K562 (cell line): Measurements from ENCODE around the gene GLRX. TPM values are rescaled to one million over a fixed set of nuclear protein-coding genes. Genes with fewer than 3 reads are reported as not detected.
"Not testable (repeated sequence)": the region's sequence is repeated elsewhere in the genome, so short reads cannot be mapped to it uniquely, and the experiment has no call there.

Experiments
- ATAC-seq: fragments of 200-7000 bp; cut with Tn5 transposase; 3 replicates; pipeline ENCODE4 v1.9.1; 2020; ENCODE audit warnings: moderate library complexity
- BruUV-seq: library from RNA; stranded (reverse); fragments of 400-500 nt; replicated peaks from 2 replicates; lab custom pipeline; 2021; lab: Mats Ljungman, UMichigan
- CTCF ChIA-PET: fragments of 300-600 bp; formaldehyde crosslinking; extraction: SDS; loops from one replicate; lab custom pipeline; 2021; ENCODE audit warnings: low intra/inter-chr PET ratio; lab: Yijun Ruan, JAX
- POLR2A ChIA-PET: fragments of 300-600, 350-650 bp; sonication (Branson Sonifier 250); formaldehyde crosslinking; extraction: SDS; loops from one replicate; lab custom pipeline; 2021; ENCODE audit warnings: antibody characterized with exemption, inconsistent platforms; lab: Yijun Ruan, JAX
- DNase-seq, 4 experiments: peaks; one replicate each; pipeline versions ENCODE4 v3.0.0 to v3.0.0-alpha.2; 2011 to 2018; ENCODE audit warnings: low spot score in 3 of 4, mixed read lengths in 3 of 4; ENCODE audit errors: extremely low read depth in 1 of 4
- FAIRE-seq: peaks from 2 replicates; lab custom pipeline; 2011; peaks lifted over from hg19 to GRCh38; lab: Jason Lieb, UNC
- H2AFZ ChIP-seq: 2 replicates; pipeline ENCODE4 v1.6.0; 2011; ENCODE audit warnings: low read depth, low read length, control low read depth, inconsistent platforms
- H3K27ac ChIP-seq: fragments of 200-600 bp; 3 replicates; pipeline ENCODE4 v1.8.0; 2011; ENCODE audit warnings: low read depth, mild to moderate bottlenecking, control low read depth, inconsistent platforms, low read length, moderate library complexity, mixed read lengths; ENCODE audit errors: extremely low read depth
- H3K27me3 ChIP-seq, 2 experiments: fragments of 300-600 bp in 1 of 2; 2 replicates in 1 of 2; 3 replicates in 1 of 2; pipeline versions ENCODE4 v1.6.0 to v1.8.0; 2011; ENCODE audit warnings: inconsistent platforms in 2 of 2, low read length in 2 of 2, mild to moderate bottlenecking in 1 of 2, mixed read lengths in 1 of 2, moderate library complexity in 1 of 2; ENCODE audit not compliant: control insufficient read depth in 2 of 2, insufficient read depth in 2 of 2
- H3K36me3 ChIP-seq: fragments of 300-600 bp; 3 replicates; pipeline ENCODE4 v1.8.0; 2011; ENCODE audit warnings: mild to moderate bottlenecking, low read length, inconsistent platforms; ENCODE audit not compliant: control insufficient read depth, insufficient read depth
- H3K4me1 ChIP-seq, 2 experiments: fragments of 200-600 bp in 1 of 2; replicated peaks in 1 of 2; 2 replicates in 1 of 2; 3 replicates in 1 of 2; pipeline versions ENCODE4 v1.5.1 to v1.8.0; 2011; ENCODE audit warnings: inconsistent platforms in 2 of 2, low read length in 2 of 2, mild to moderate bottlenecking in 1 of 2, mixed read lengths in 1 of 2, moderate library complexity in 1 of 2; ENCODE audit not compliant: control insufficient read depth in 2 of 2, insufficient read depth in 2 of 2
- H3K4me2 ChIP-seq: 2 replicates; pipeline ENCODE4 v1.6.1; 2011; ENCODE audit warnings: low read length, control low read depth, inconsistent platforms, mixed read lengths; ENCODE audit not compliant: insufficient read depth
- H3K4me3 ChIP-seq: fragments of 200-600 bp; sonication (generic), shearing (Covaris generic); 2 replicates; pipeline ENCODE4 v1.5.1; 2016; ENCODE audit warnings: control low read depth, inconsistent platforms
- H3K79me2 ChIP-seq: fragments of 200-600 bp; 3 replicates; pipeline ENCODE4 v1.8.0; 2011; ENCODE audit warnings: low read length, inconsistent platforms; ENCODE audit not compliant: control insufficient read depth, insufficient read depth
- H3K9ac ChIP-seq, 2 experiments: 2 replicates each; pipeline versions ENCODE4 v1.6.0 to v1.6.1; 2011; ENCODE audit warnings: low read depth in 2 of 2, low read length in 2 of 2, control low read depth in 1 of 2, inconsistent platforms in 1 of 2, mild to moderate bottlenecking in 1 of 2, mixed read lengths in 1 of 2; ENCODE audit not compliant: insufficient read depth in 1 of 2
- H3K9me1 ChIP-seq: one replicate; pipeline ENCODE4 v1.6.0; 2011; ENCODE audit warnings: inconsistent platforms, mild to moderate bottlenecking, low read length, moderate library complexity; ENCODE audit not compliant: control insufficient read depth, insufficient read depth
- H3K9me3 ChIP-seq: replicated peaks from 2 replicates; pipeline ENCODE4 v1.5.1; 2011; ENCODE audit warnings: low read depth, low read length, inconsistent platforms; ENCODE audit not compliant: control insufficient read depth, insufficient read depth
- H4K20me1 ChIP-seq: replicated peaks from 2 replicates; pipeline ENCODE4 v1.6.1; 2011; ENCODE audit warnings: low read length, inconsistent platforms, mixed read lengths; ENCODE audit not compliant: control insufficient read depth, insufficient read depth
- DNMT1 ChIP-seq: fragments of 450-650 bp; IDR thresholded peaks from 2 replicates; pipeline ENCODE4 v1.6.1; 2016; ENCODE audit warnings: antibody characterized with exemption, mild to moderate bottlenecking
- FOXK1 ChIP-seq: sonication (generic); formaldehyde crosslinking; IDR thresholded peaks from 2 replicates; pipeline ENCODE4 v1.8.0; 2022; ENCODE audit warnings: missing genetic modification reagents, mild to moderate bottlenecking, borderline replicate concordance
- HMG20B ChIP-seq: fragments of 250-450 bp; sonication (Bioruptor Pico); IDR thresholded peaks from 2 replicates; pipeline ENCODE4 v1.5.0; 2021; ENCODE audit warnings: mild to moderate bottlenecking
- ZBED1 ChIP-seq: IDR thresholded peaks from 2 replicates; pipeline ENCODE4 v1.6.1; 2014
- ZC3H11A ChIP-seq: IDR thresholded peaks from 2 replicates; pipeline ENCODE4 v1.6.1; 2012; ENCODE audit warnings: low read depth, low read length, improper control_type of control experiment
- WGBS: fragments of 100-300 bp; shearing (Covaris generic); methylation state at CpG from one replicate; pipeline ENCODE4 v1.1.6; 2016; ENCODE audit warnings: low coverage, mixed read lengths; ENCODE audit not compliant: insufficient coverage; ENCODE audit errors: missing lambda C conversion rate; 5-methylcytosine and 5-hydroxymethylcytosine counted together
- in situ Hi-C: fragments of 300-500 bp; cut with MboI; formaldehyde crosslinking; loops from 4 replicates; pipeline ENCODE4 v1.15.0; 2018; ENCODE audit warnings: inconsistent platforms, mixed read lengths
- intact Hi-C: fragments of 100-400 bp; cut with micrococcal nuclease; formaldehyde crosslinking; loops from 2 replicates; pipeline ENCODE4 v1.14.2; 2022
- polyA plus RNA-seq, 8 experiments: library from polyadenylated mRNA; depleted of rRNA in 4 of 8; stranded (reverse) in 5 of 8; unstranded in 3 of 8; fragments of >200 nt; fragmentation: Nextera tagmentation in 2 of 8; fragmentation: Illumina TruSeq in 1 of 8; extraction: Ambion mirVana in 2 of 8; extraction: Trizol in 1 of 8; gene quantifications; 2 replicates each; pipeline versions ENCODE4 v1.2.1 to v1.2.3, GENCODE V29; 2011 to 2014; ENCODE audit warnings: inconsistent platforms in 1 of 8, missing spikeins in 1 of 8
- total RNA-seq, 7 experiments: library from RNA; depleted of rRNA in 6 of 7; stranded (reverse); fragments of >200 nt in 6 of 7; fragmentation: Illumina TruSeq in 2 of 7; extraction: Trizol in 2 of 7; gene quantifications; 2 replicates each; pipeline versions ENCODE4 v1.2.1 to v1.2.3, GENCODE V29; 2011 to 2021; ENCODE audit warnings: low replicate concordance in 1 of 7

Gene GLRX
- total and polyA plus RNA-seq, 9 of the 15 experiments (the other 6 are each of a cell fraction or from before 2014, with no cell fraction given) = 2.3 to 11.2 (median 4.6) TPM

- TF ChIP-seq HMG20B (no peak), ZC3H11A (no peak), FOXK1 (no peak)
These were observed 31.0 kb upstream of the GLRX start (continued) for GRCh38 chr5:95853490-95853889.

DNA sequence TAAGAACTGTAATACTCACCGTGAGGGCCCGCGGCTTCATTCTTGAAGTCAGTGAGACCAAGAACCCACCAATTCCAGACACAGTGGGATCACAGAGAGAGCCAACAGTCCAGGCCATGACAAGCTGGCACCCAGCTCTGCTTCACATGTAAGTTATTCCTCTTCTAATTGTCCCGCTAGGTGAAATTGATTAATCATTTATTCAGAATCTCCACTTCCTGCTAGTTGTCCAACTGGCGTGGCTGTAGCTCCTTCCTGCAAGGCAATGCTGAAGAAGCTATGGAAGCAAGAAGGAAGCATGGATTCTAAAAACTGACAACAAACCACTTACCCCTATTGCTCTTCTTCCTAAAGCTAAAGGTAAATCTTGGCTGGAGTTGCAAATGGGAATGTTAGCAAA, 30.0 kb upstream of the GLRX start:
- CTCF ChIA-PET = no interaction called here

GRCh38 chr5:95851141-95851540, 28.6 kb upstream of the GLRX start:
- POLR2A ChIA-PET = interaction anchor here (0.7 kb wide), 1 partner anchor 23 kb away, joined by 4 read pairs; no protein-coding TSS in a partner anchor
- H2AFZ ChIP-seq, H3K27me3 ChIP-seq, BruUV-seq, H4K20me1 ChIP-seq, ATAC-seq, H3K9me1 ChIP-seq, H3K9me3 ChIP-seq, intact Hi-C loops, H3K79me2 ChIP-seq, in situ Hi-C loops, H3K4me2 ChIP-seq, H3K4me3 ChIP-seq, H3K4me1 ChIP-seq, H3K27ac ChIP-seq, H3K36me3 ChIP-seq, CTCF ChIA-PET, H3K9ac ChIP-seq, FAIRE-seq, DNase-seq: not testable (repeated sequence)
- WGBS = 83% methylated on average over 10 of the region's 34 CpGs

More for the DNA sequence above, 30.0 kb upstream of the GLRX start:
- no peak for FAIRE-seq
- ATAC-seq = no peak
- BruUV-seq = no TSS peak
- Histone ChIP-seq H3K4me3 (no peak overlapping the region), H3K4me2 (no peak overlapping the region), H3K9ac (no peak overlapping the region), H2AFZ (no peak overlapping the region), H3K27me3 (no peaks in the 10 kb centered on the region)
- no peak for DNase-seq
- no peak for TF ChIP-seq DNMT1
- no peak for TF ChIP-seq ZBED1
- TF ChIP-seq, all 486 proteins: peak for 0
- intact Hi-C loops (no loop called here), in situ Hi-C loops (no loop called here)
- no peaks in the 10 kb centered on the region for H3K36me3 ChIP-seq
- H3K4me1 ChIP-seq = peaks cover 3 to 6% of the 10 kb centered on the region in 2 experiments; a peak in 2 of 5 replicates
- no peaks in the 10 kb centered on the region for H4K20me1 ChIP-seq
- 76% methylated on average over 5 of the region's 5 CpGs for WGBS
- POLR2A ChIA-PET = interaction anchor here (0.7 to 1.0 kb wide), 2 partner anchors 9 to 55 kb away, joined by 3 to 4 read pairs; no protein-coding TSS in a partner anchor
- no peak overlapping the region for H3K27ac ChIP-seq
- H3K9me3 ChIP-seq = no peaks in the 10 kb centered on the region; the same call in 1 of the 2 replicates
- no peaks in the 10 kb centered on the region for H3K79me2 ChIP-seq
- H3K9me1 ChIP-seq = no peaks in the 10 kb centered on the region
